Measurements from ENCODE around the gene KCNG1.

GRCh38 chr20:50987493-50988210, 35.3 kb downstream of the KCNG1 start:
- TF ChIP-seq CTCF (IDR thresholded peaks at IDR 0.05; ENCODE audit: low read depth, low read length) (peak; percentile 85), POLR2A (IDR thresholded peaks at IDR 0.05; ENCODE audit: extremely low read depth, insufficient read length) (no peak), MYC (IDR thresholded peaks at IDR 0.05; ENCODE audit: low read depth, low read length) (no peak)

Measured in NB4 (cell line).